HepG2 (cell line): ENCODE results near the gene TMEM116. TPM values are rescaled to one million over a fixed set of nuclear protein-coding genes. Genes with fewer than 3 reads are reported as not detected.

Experiments used
- CCDC6 ChIP-seq: sonication (generic); formaldehyde crosslinking; IDR thresholded peaks from 2 replicates; pipeline ENCODE4 v1.8.1; 2022; ENCODE audit warnings: mild to moderate bottlenecking, missing genetic modification reagents, moderate library complexity
- CENPX ChIP-seq: sonication (generic); formaldehyde crosslinking; IDR thresholded peaks from 2 replicates; pipeline ENCODE4 v1.9.0; 2021; ENCODE audit warnings: mild to moderate bottlenecking, missing genetic modification reagents, moderate library complexity
- CREB1 ChIP-seq, 2 experiments: fragments of 450-650 bp in 1 of 2; IDR thresholded peaks; 2 replicates each; pipeline ENCODE4 v1.6.1; 2016 to 2017; ENCODE audit warnings: control low read depth in 1 of 2, mild to moderate bottlenecking in 1 of 2, missing compliant biosample characterization in 1 of 2, missing genetic modification characterization in 1 of 2
- ELF3 ChIP-seq: IDR thresholded peaks from 2 replicates; pipeline ENCODE4 v1.6.1; 2016; ENCODE audit warnings: missing genetic modification reagents, missing compliant biosample characterization
- MAX ChIP-seq: IDR thresholded peaks from 2 replicates; pipeline ENCODE4 v1.6.1; 2012; ENCODE audit warnings: inconsistent platforms
- NR0B2 ChIP-seq: sonication (generic); formaldehyde crosslinking; IDR thresholded peaks from 2 replicates; pipeline ENCODE4 v1.4.0; 2020; ENCODE audit warnings: mild to moderate bottlenecking, missing genetic modification reagents
- TGIF2 ChIP-seq: IDR thresholded peaks from 2 replicates; pipeline ENCODE4 v1.6.1; 2016; ENCODE audit warnings: control low read depth, missing compliant biosample characterization
- ZBTB10 ChIP-seq: sonication (generic); formaldehyde crosslinking; IDR thresholded peaks from 2 replicates; pipeline ENCODE4 v1.4.0; 2020; ENCODE audit warnings: missing genetic modification reagents, borderline replicate concordance
- ZNF124 ChIP-seq: sonication (generic); formaldehyde crosslinking; IDR thresholded peaks from 2 replicates; pipeline ENCODE4 v1.4.0; 2020; ENCODE audit warnings: missing genetic modification reagents
- ZSCAN9 ChIP-seq: IDR thresholded peaks from 2 replicates; pipeline ENCODE4 v1.6.1; 2016; ENCODE audit warnings: borderline replicate concordance
- polyA plus RNA-seq, 8 experiments: library from polyadenylated mRNA; depleted of rRNA in 3 of 8; stranded (reverse) in 7 of 8; unstranded in 1 of 8; fragments of >200 nt; fragmentation: Illumina TruSeq in 4 of 8; extraction: Trizol in 4 of 8; gene quantifications; 2 replicates each; pipeline versions ENCODE4 v1.2.1 to v1.2.3, GENCODE V29; 2011 to 2016; ENCODE audit warnings: low read depth in 4 of 8, missing spikeins in 1 of 8, mixed read lengths in 1 of 8; ENCODE audit not compliant: insufficient read depth in 1 of 8
- total RNA-seq, 5 experiments: library from RNA; depleted of rRNA; stranded (reverse); fragments of >200 nt; fragmentation: Illumina TruSeq; extraction: Trizol; gene quantifications; 2 replicates each; pipeline ENCODE4 v1.2.3, GENCODE V29; 2016; ENCODE audit warnings: low read depth in 1 of 5

TMEM116 gene
- total and polyA plus RNA-seq, 2 of the 13 experiments (the other 11 are each of a cell fraction or from before 2014, with no cell fraction given) = 14.0 to 17.8 TPM

- TF ChIP-seq ZBTB10 (CRISPR knock-in tag) (no peak), CENPX (CRISPR knock-in tag) (no peak), ELF3 (CRISPR knock-in tag) (no peak), MAX (no peak), CREB1 (IDR thresholded peaks at IDR 0.05) (no peak), CREB1 (CRISPR knock-in tag; IDR thresholded peaks at IDR 0.05) (0 out of 2 replicates have a peak, but pooled peaks have one; percentile 39), CCDC6 (peak; percentile 59), ZNF124 (CRISPR knock-in tag) (no peak), NR0B2 (CRISPR knock-in tag) (peak; percentile 59), TGIF2 (CRISPR knock-in tag) (peak; percentile 63; the same call in 1 of the 2 replicates), ZSCAN9 (peak; percentile 34; the same call in 1 of the 2 replicates)
These were observed 837 bp upstream of the TMEM116 start (continued) for GRCh38 chr12:112013601-112014402.
